Panc1 (cell line): Measurements from ENCODE around the gene H1-8. TPM values are rescaled to one million over a fixed set of nuclear protein-coding genes. Genes with fewer than 3 reads are reported as not detected.

Experiments used
- ATAC-seq: fragments of 200-7000 bp; cut with Tn5 transposase; 2 replicates; pipeline ENCODE4 v1.9.1; 2020; ENCODE audit warnings: mild to moderate bottlenecking, moderate library complexity
- BruUV-seq: library from RNA; stranded (reverse); fragments of 400-500 nt; replicated peaks from 2 replicates; lab custom pipeline; 2021; lab: Mats Ljungman, UMichigan
- CTCF ChIA-PET: fragments of 300-600 bp; sonication (Branson Sonifier 250); formaldehyde crosslinking; loops from one replicate; lab custom pipeline; 2022; ENCODE audit warnings: antibody characterized with exemption; lab: Charles Lee
- POLR2A ChIA-PET: fragments of 300-600 bp; sonication (Branson Sonifier 250); formaldehyde crosslinking; loops from one replicate; lab custom pipeline; 2022; ENCODE audit warnings: antibody characterized with exemption; lab: Charles Lee
- DNase-seq: peaks from one replicate; pipeline ENCODE4 v3.0.0-alpha.2; 2010; ENCODE audit warnings: low read depth, low spot score
- H3K27ac ChIP-seq: 2 replicates; pipeline ENCODE4 v1.5.1; 2011; ENCODE audit warnings: mild to moderate bottlenecking, low read length, inconsistent platforms
- H3K27me3 ChIP-seq: fragments of 200-500 bp; sonication (Bioruptor generic); 2 replicates; pipeline ENCODE4 v1.6.0; 2014; ENCODE audit warnings: low read length, inconsistent platforms; ENCODE audit not compliant: control insufficient read depth, insufficient read depth
- H3K36me3 ChIP-seq: fragments of 200-500 bp; sonication (Bioruptor generic); 2 replicates; pipeline ENCODE4 v1.5.1; 2014; ENCODE audit warnings: inconsistent platforms, mild to moderate bottlenecking, low read length, moderate library complexity; ENCODE audit not compliant: control insufficient read depth, insufficient read depth
- H3K4me1 ChIP-seq: 2 replicates; pipeline ENCODE4 v1.5.1; 2011; ENCODE audit warnings: inconsistent platforms, mild to moderate bottlenecking, low read length, moderate library complexity; ENCODE audit not compliant: control insufficient read depth, insufficient read depth
- H3K4me3 ChIP-seq, 2 experiments: 2 replicates each; pipeline ENCODE4 v1.5.1; 2011 to 2012; ENCODE audit warnings: low read depth in 2 of 2, low read length in 2 of 2, mild to moderate bottlenecking in 2 of 2, inconsistent platforms in 1 of 2, moderate library complexity in 1 of 2
- H3K9me3 ChIP-seq: fragments of 200-500 bp; sonication (Bioruptor generic); 2 replicates; pipeline ENCODE4 v1.5.1; 2014; ENCODE audit warnings: low read depth, mild to moderate bottlenecking, inconsistent platforms, low read length, moderate library complexity; ENCODE audit not compliant: control insufficient read depth, insufficient read depth
- POLR2AphosphoS5 ChIP-seq: IDR thresholded peaks from 2 replicates; pipeline ENCODE4 v1.6.1; 2012; ENCODE audit warnings: mild to moderate bottlenecking, low read depth, low read length, moderate library complexity
- REST ChIP-seq, 2 experiments: IDR thresholded peaks; 2 replicates each; pipeline ENCODE4 v1.6.1; 2011 to 2012; ENCODE audit warnings: low read depth in 2 of 2, control low read depth in 1 of 2, low read length in 1 of 2, mild to moderate bottlenecking in 1 of 2, moderate library complexity in 1 of 2; ENCODE audit not compliant: insufficient read depth in 1 of 2
- SIN3A ChIP-seq: IDR thresholded peaks from 2 replicates; pipeline ENCODE4 v1.6.1; 2012; ENCODE audit warnings: low read depth, mild to moderate bottlenecking, low read length, moderate library complexity, borderline replicate concordance; ENCODE audit not compliant: insufficient read depth
- TCF7L2 ChIP-seq: IDR thresholded peaks from 2 replicates; pipeline ENCODE4 v1.6.1; 2011; ENCODE audit warnings: mild to moderate bottlenecking, low read depth, low read length, inconsistent platforms
- in situ Hi-C: cut with HindIII; loops from 2 replicates; pipeline ENCODE4 v1.10.0; 2016; ENCODE audit warnings: low sequenced_read_pairs, low pct_unique_long_range_greater_than_20kb
- intact Hi-C: fragments of 100-400 bp; cut with micrococcal nuclease; formaldehyde crosslinking; loops from one replicate; pipeline ENCODE4 v1.10.0; 2022; ENCODE audit not compliant: unreplicated experiment
- total RNA-seq: library from RNA; stranded (reverse); gene quantifications from one replicate; pipeline ENCODE4 v1.2.1, GENCODE V29; 2021; ENCODE audit not compliant: unreplicated experiment
- TF ChIP-seq, protein P1 (sequence below): fragments of 450-650 bp; IDR thresholded peaks from 2 replicates; pipeline ENCODE4 v1.5.1; 2017; ENCODE audit warnings: mild to moderate bottlenecking

Gene H1-8
- total RNA-seq, 1 experiment from 2014 or later, result not detected

DNA sequence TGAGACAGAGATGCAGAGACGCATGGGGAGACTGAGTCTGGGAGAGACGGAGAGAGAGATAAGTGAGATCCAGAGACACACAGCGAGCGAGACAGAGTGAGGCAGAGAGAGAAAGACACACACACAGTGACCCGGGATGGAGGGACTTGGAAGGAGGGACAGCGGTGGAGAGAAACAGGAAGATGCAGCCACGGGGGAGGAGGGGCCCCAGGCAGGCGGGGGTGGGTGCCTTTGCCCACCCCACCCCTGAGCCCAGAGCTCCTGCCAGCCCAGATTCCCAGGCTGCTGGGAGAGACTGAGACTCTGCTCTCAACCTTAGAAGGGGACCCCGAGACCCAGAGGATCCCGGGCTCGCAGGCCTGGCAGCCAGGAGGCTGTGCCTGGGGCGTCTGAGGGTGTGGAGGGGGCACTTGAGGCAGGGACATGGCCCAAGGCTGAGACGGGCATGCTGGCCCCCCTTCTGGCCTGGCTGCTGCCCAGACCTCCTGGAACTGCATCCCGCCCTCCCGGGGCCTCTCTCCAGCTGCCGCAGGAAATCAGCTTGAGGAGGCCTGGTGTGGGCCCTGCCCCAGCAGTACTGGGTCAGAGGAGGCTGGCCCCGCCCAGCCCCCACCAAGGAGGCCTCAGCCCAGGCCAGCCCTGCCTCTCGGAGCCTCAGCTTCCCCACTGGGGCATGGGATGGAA, 18.1 kb downstream of the H1-8 start:
- ATAC-seq, result peak; percentile 55
- Histone ChIP-seq H3K4me1 (peaks cover 19% of the 10 kb centered on the region), H3K9me3 (no peaks in the 10 kb centered on the region), H3K4me3 (no peak overlapping the region), H3K27ac (peak overlapping the region; percentile 11; the same call in 1 of the 2 replicates), H3K27me3 (no peaks in the 10 kb centered on the region), H3K36me3 (peaks cover 9% of the 10 kb centered on the region)
- DNase-seq, result no peak
- intact Hi-C loops (no loop called here), in situ Hi-C loops (no loop called here)
- TF ChIP-seq TCF7L2, result no peak
- TF ChIP-seq REST (IDR thresholded peaks at IDR 0.05; ENCODE audit: insufficient read depth in 1 of 2, low read depth in 2 of 2, low read length in 1 of 2), result no peak
- TF ChIP-seq SIN3A, result no peak
- TF ChIP-seq, protein P1, sequence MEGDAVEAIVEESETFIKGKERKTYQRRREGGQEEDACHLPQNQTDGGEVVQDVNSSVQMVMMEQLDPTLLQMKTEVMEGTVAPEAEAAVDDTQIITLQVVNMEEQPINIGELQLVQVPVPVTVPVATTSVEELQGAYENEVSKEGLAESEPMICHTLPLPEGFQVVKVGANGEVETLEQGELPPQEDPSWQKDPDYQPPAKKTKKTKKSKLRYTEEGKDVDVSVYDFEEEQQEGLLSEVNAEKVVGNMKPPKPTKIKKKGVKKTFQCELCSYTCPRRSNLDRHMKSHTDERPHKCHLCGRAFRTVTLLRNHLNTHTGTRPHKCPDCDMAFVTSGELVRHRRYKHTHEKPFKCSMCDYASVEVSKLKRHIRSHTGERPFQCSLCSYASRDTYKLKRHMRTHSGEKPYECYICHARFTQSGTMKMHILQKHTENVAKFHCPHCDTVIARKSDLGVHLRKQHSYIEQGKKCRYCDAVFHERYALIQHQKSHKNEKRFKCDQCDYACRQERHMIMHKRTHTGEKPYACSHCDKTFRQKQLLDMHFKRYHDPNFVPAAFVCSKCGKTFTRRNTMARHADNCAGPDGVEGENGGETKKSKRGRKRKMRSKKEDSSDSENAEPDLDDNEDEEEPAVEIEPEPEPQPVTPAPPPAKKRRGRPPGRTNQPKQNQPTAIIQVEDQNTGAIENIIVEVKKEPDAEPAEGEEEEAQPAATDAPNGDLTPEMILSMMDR, result no peak
- TF ChIP-seq POLR2AphosphoS5, result no peak
- ChIA-PET CTCF (interaction anchor here (1.3 kb wide), 1 partner anchor 178 kb away, joined by 5 read pairs; no protein-coding TSS in a partner anchor), POLR2A (no interaction called here)
- BruUV-seq, result no TSS peak

GRCh38 chr3:129561619-129562248, 18.8 kb downstream of the H1-8 start:
- CTCF ChIA-PET, result interaction anchor here (1.3 kb wide), 1 partner anchor 178 kb away, joined by 5 read pairs; no protein-coding TSS in a partner anchor

More at GRCh38 chr3:129561619-129562248, 18.8 kb downstream of the H1-8 start:
- TF ChIP-seq REST (IDR thresholded peaks at IDR 0.05; ENCODE audit: insufficient read depth in 1 of 2, low read depth in 2 of 2, low read length in 1 of 2) (no peak), POLR2AphosphoS5 (no peak), TCF7L2 (no peak), SIN3A (no peak)
- TF ChIP-seq, protein P1, result no peak
- Histone ChIP-seq H3K27me3 (no peaks in the 10 kb centered on the region), H3K4me1 (peaks cover 16% of the 10 kb centered on the region), H3K36me3 (peaks cover 7% of the 10 kb centered on the region), H3K9me3 (no peaks in the 10 kb centered on the region), H3K4me3 (no peak overlapping the region), H3K27ac (no peak overlapping the region)
- in situ Hi-C loops (no loop called here), intact Hi-C loops (no loop called here)
- no TSS peak for BruUV-seq
- DNase-seq, result no peak
- POLR2A ChIA-PET, result interaction anchor here (0.6 kb wide), 2 partner anchors 15 to 22 kb away, joined by 4 read pairs; no protein-coding TSS in a partner anchor
- no peak for ATAC-seq
